Putamen (tissue), 1 donor: ENCODE measurements around the gene STK4.

ENCODE experiments used
- DNase-seq: peaks from one replicate; pipeline ENCODE4 v3.0.0-alpha.2; 2016; ENCODE audit warnings: low spot score

The STK4 gene

GRCh38 chr20:44966030-44966961 lies at the start of gene STK4:
Gene STK4 (plus strand): TSS chr20:44966512. CDS start chr20:44966569, 57 bp downstream.
- peak; percentile 92 for DNase-seq

GRCh38 chr20:44916586-44916985 lies 49.7 kb upstream of the STK4 start:
- DNase-seq = no peak

GRCh38 chr20:44917399-44917798 lies 48.9 kb upstream of the STK4 start:
- no peak for DNase-seq

GRCh38 chr20:44918342-44918741 lies 48.0 kb upstream of the STK4 start:
- no peak for DNase-seq

- no peak for DNase-seq
These were observed 47.6 kb upstream of the STK4 start for GRCh38 chr20:44918761-44919160.

GRCh38 chr20:44921447-44921846 lies 44.9 kb upstream of the STK4 start:
- no peak for DNase-seq

- no peak for DNase-seq
These were observed 41.8 kb upstream of the STK4 start for GRCh38 chr20:44924541-44924940.

- DNase-seq = no peak
These were observed 37.7 kb upstream of the STK4 start for GRCh38 chr20:44928595-44928994.

- no peak for DNase-seq
These were observed 35.7 kb upstream of the STK4 start for GRCh38 chr20:44930517-44931168.

- no peak for DNase-seq
These were observed 34.4 kb upstream of the STK4 start for GRCh38 chr20:44931911-44932310.

- no peak for DNase-seq
These were observed 33.4 kb upstream of the STK4 start for GRCh38 chr20:44932916-44933315.

GRCh38 chr20:44936510-44936909 lies 29.8 kb upstream of the STK4 start:
- DNase-seq = no peak

GRCh38 chr20:44938637-44939036 lies 27.7 kb upstream of the STK4 start:
- peak; percentile 20 for DNase-seq

- DNase-seq = no peak
These were observed 25.1 kb upstream of the STK4 start for GRCh38 chr20:44941120-44941691.

- no peak for DNase-seq
These were observed 23.9 kb upstream of the STK4 start for GRCh38 chr20:44942264-44942973.

GRCh38 chr20:44943828-44944227 lies 22.5 kb upstream of the STK4 start:
- DNase-seq = no peak

GRCh38 chr20:44945261-44945660 lies 21.1 kb upstream of the STK4 start:
- DNase-seq = no peak

GRCh38 chr20:44946271-44946852 lies 19.9 kb upstream of the STK4 start:
- DNase-seq = no peak

- DNase-seq = no peak
These were observed 18.2 kb upstream of the STK4 start for GRCh38 chr20:44948107-44948506.

GRCh38 chr20:44948513-44948912 lies 17.8 kb upstream of the STK4 start:
- no peak for DNase-seq

- DNase-seq = no peak
These were observed 15.9 kb upstream of the STK4 start for GRCh38 chr20:44950368-44950767.

GRCh38 chr20:44952731-44953130 lies 13.6 kb upstream of the STK4 start:
- no peak for DNase-seq
